NCI-H526 (cell line): ENCODE results near the gene SLC22A23.

ENCODE experiments used
- DNase-seq, 2 experiments: peaks; one replicate each; lab custom pipeline; 2025; lab: John Stamatoyannopoulos, UW

The SLC22A23 gene

DNA sequence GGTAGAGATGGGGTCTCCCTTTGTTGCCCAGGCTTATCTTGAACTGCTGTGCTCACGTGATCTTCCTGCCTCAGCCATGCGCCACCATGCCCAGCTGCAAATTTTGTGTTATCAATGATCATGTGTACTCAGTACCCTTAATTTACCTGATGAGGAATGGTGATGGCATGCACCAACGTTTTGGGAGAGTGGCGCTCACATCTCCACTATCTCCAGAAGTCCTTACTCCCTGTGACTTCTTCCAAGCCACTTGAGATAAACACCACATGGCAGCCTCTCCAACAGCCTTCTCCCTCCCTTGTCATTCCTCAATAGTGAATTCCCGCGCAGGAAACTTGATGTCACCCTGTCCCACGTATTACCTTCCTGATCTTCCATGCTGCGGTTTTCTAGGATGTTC lies 140.0 kb downstream of the SLC22A23 start:
- no peak for DNase-seq

- no peak for DNase-seq
These were observed 140.5 kb downstream of the SLC22A23 start for GRCh38 chr6:3316331-3316730.

- DNase-seq = no peak
These were observed 141.0 kb downstream of the SLC22A23 start for GRCh38 chr6:3315841-3316240.

GRCh38 chr6:3314621-3315467 lies 142.0 kb downstream of the SLC22A23 start:
- no peak for DNase-seq

DNA sequence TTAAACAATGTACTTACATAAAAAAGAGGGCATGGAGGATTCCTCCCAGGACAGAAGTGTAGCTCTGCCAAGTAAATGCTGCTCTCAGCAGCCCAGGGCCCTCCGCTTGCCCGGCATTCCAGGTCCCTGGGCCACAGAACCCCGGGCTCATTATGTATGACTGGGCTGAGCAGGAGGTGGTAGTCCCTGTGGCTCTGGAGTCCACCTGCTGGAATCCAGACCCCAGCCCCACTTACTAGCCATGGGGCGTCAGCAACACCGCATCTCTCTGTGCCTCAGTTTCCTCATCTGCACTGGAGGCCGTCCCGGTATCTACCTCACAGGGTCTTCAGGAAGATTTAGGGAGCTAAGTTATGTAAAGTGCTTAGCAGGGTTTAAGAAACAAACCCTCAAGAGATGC lies 142.7 kb downstream of the SLC22A23 start:
- no peak for DNase-seq

DNA sequence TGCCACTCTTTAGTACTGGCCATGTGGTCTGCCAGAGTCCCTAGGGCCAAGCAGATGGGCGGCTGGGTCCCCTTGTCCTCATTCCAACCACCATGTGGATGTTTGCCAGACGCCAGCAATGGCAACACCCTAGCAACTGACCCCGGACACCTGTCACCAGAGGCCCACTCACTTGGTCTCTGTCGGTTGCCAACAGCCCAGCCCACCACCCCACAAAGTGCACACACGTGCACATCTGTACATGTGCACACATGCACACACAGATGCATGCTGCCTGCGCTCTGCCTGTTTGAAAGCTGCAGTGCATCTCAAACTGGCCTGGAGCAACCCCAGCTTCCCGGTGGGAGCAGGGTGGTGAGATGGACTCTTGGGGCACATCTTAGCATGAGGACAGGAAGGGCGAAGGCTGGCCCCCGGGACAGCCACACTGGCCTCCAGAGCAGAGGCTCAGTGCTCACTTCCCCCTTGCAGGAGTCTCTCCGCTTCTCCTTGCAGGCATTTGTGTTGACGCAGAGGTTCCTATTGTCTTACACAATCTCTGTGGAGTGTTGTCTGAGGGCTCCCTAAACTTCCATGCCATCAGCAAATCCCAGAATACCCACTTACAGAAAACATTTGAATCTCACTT lies 144.1 kb downstream of the SLC22A23 start:
- DNase-seq = no peak

GRCh38 chr6:3311826-3312225 lies 145.0 kb downstream of the SLC22A23 start:
- DNase-seq = no peak

DNA sequence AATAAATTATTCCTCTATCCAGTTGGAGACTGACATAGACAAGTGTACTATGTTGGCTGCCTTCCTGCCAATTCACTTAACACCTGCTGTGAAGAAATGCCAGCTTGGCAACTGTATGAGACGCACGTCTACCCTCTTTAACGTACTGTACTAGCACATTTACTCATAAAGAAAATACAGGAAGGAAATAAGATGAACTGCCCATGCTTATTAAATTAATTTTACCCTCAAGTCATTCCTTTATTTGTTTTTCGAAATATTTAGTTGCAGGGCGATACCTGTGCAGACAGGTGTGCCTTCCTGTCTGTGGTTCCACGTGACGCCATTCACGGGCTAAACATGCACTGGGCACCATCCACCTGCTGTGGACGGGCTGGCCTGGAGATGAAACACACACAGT lies 146.1 kb downstream of the SLC22A23 start:
- DNase-seq = no peak

DNA sequence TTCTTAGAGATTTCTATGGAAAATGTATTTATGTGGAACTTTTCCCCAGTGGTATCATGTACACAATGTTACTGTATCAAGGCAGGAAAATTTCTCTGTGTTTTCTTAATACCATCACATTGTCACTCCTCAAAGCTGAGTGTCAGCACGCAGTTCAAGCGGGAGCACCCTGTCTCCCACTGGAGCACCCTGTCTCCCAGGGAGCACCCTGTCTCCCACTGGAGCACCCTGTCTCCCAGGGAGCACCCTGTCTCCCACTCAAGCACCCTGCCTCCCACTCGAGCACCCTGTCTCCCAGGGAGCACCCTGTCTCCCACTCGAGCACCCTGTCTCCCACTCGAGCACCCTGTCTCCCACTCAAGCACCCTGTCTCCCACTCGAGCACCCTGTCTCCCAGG lies 146.8 kb downstream of the SLC22A23 start:
- no peak for DNase-seq

DNA sequence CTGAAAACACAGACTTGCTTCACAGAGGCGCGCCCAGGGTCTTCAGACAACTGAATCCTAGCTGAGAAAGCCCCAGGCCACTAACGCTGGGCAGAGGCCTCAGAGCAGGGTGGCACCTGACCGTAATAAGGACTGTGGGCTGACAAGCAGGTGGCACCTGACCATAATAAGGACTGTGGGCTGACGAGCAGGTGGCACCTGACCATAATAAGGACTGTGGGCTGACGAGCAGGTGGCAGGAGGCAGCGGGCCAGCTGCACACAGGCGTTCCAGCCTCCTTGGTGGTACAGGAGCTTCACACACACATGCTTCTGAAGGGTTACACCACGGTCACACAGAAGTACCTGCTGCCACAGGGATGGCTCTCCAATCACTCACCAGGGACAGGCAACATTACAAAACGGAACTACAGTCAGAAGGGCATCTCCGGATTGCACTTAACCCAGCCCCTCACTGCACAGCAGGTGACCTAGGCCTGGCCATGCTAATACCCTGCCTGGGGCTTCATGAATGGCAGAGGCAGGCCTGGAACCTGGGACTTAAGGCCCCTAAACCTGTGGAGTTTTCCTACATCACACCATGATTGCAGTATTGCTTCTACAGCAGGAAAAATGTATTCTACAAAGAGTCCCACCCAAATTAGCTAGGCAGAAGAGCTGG lies 147.3 kb downstream of the SLC22A23 start:
- DNase-seq = no peak

- no peak for DNase-seq
These were observed 148.7 kb downstream of the SLC22A23 start for GRCh38 chr6:3308106-3308505.

- no peak for DNase-seq
These were observed 149.4 kb downstream of the SLC22A23 start for GRCh38 chr6:3307436-3307835.

DNA sequence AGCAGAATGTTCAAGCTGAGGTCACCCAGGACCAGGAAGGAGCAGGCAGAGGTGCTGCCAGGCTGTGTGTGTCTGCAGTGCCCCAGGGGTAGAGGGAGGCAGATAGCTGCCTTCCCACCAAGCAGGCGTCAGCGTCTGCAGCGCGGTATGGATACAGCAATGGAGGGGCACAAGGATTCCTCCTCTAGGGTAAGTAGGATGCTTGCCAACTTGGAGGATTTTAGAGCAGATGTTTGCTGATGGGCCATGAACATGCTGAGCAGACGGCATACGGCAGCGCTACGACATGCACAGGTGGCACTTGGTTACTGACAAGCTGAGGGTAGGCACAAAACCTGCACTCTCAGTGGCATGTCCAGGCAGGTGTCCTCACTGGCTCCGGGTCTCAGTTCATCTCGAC lies 150.0 kb downstream of the SLC22A23 start:
- DNase-seq = no peak

GRCh38 chr6:3305831-3306230 lies 151.0 kb downstream of the SLC22A23 start:
- DNase-seq = no peak

- no peak for DNase-seq
These were observed 151.7 kb downstream of the SLC22A23 start for GRCh38 chr6:3305216-3305565.

DNA sequence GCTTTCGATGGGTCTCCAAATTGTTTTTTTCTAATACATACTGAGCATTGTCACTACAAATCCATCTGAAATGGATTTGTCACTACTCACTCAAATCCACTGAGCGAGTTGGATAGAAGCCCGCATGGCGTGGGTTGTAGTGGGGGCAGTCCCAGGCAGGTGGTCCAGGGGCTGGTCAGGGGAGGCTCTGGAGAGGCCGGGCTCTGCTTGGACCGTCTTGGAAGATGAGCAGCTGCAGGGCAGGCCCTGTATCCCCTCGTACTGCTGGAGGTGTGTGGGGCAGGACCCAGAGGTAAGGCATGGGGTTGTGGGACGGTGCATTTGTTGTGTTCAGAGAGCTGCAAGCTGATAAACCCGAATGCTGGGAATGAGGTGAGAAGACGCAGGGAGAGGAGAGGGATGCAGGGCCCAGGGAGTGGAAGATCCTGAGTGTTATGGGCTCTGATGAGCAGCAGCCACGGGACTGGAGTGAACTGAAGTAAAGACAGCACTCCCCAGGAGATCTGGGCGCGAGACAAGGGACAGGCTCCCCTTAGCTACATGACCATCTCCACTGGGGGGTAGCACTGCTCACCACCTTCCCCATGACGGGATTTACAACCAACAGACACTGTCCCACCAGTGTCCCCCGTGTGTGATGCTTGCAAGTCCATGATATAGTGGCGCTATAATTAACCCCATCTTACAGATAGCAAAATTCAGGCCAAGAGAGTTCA lies 152.2 kb downstream of the SLC22A23 start:
- no peak for DNase-seq

DNA sequence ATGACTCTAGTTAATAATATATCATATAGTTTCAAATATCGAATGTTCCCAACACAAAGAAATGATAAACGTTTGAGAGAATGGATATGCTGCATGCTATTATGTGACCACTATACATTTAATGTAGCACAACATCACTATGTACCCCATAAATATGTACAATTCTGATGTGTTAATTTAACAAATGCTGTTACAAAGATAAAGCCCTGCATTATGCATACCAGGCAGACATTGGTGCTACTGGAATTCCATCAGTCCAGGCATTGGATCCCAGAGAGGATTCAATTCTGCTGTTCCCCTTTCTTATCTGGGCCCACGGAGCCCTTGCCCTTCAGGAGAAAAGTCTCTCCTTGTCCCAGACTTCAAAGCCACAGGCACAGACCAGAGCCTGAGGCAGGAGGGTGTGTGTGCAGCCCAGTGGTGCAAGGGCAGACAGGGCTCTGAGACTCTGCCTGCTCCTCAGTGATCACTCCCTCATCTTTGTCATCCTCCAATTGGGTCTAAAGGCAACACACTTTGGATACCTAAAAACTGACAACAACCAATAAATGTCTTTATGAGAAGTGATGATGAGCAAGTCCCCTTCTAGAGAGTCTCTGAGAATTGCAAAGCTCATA lies 152.9 kb downstream of the SLC22A23 start:
- DNase-seq = no peak

DNA sequence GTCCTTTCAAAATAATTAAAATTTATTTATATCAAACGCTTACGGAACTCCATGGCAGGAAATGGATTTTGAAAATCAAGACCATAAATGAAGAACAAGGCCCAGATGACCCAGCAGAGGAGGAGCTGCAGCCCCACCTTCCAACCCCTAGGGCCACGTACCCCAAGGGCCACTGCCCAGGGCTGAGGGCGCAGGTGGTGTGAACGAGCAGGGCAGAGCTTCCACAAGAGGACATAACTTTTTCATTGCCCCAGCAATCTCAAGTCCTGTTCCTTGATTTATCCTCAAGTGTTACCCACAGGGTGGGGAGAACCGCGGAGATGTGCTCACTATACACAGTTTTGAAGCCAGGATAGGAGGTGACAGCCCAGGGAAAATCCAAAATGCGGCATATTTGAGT lies 155.3 kb downstream of the SLC22A23 start:
- no peak for DNase-seq

DNA sequence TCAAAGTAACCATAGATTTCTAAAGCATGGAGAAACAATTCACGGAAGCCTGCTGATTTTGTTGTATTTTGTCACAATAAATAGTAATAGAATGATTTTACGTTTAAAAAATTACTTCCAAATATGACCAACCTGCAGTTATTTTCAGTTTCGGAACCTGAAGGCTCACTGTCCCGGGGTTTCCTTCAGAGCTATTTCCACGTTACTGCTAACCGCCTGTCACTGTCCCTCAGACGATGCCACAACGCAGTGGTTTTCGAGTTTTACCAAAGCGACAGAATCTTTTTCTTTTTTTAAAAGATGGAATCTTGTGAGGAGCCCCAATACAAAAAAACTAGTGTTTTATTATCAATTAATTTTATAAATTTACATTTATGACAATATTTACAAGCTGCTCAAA lies 157.6 kb downstream of the SLC22A23 start:
- no peak for DNase-seq

- DNase-seq = no peak
These were observed 158.9 kb downstream of the SLC22A23 start for GRCh38 chr6:3297909-3298308.

DNA sequence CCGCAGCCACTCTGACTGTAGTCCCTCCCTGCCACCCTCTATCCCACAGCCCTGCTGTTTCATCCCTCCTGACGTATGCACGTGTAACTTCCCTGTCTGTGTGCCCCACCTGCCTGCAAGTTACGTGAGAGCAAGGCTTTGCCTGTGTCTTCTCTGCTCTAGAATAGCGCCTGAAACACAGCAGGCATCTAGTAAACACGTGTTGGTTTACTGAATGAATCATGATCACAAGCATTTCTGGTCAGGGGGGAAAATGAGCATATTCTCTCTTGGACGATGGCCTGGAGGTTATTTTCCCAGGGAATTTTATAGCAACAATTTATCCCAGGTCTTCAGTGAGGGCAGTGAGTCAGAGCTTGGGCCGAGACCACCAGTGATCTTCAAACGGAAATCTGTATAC lies 159.8 kb downstream of the SLC22A23 start:
- DNase-seq = no peak

DNA sequence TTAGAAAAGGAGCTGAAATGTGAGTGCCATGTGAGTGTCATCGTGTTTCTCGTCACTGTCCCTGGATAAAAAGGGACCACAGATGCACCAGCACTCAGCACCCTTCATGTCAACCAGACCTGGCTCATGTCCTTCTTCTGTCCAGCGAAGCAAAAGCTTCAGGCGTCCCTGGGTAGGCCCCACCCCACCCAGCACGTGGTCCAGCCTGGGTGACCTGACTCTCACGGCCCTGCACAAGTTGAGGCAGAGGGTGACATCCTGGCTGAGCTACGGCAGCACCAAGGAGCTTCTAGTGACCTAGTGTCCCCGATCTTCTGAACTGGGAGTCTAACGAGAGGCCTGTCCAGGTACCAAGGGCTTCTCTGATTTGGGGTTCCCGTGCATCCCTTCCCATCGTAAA lies 160.3 kb downstream of the SLC22A23 start:
- no peak for DNase-seq
